ENCODE results near the gene CALCR. TPM values are rescaled to one million over a fixed set of nuclear protein-coding genes. Genes with fewer than 3 reads are reported as not detected.

The CALCR gene
- total RNA-seq, 2 donors from 2014 or later, result not detected

- TF ChIP-seq CTCF (IDR thresholded peaks at IDR 0.05), result no peak
Observed at GRCh38 chr7:93402944-93403343, 171.6 kb downstream of the CALCR start.

GRCh38 chr7:93399642-93400041, 174.9 kb downstream of the CALCR start:
- Histone ChIP-seq H3K36me3 (no peaks in the 10 kb centered on the region), H3K9me3 (no peaks in the 10 kb centered on the region), H3K27ac (no peak overlapping the region), H3K27me3 (replicated peaks; ENCODE audit: insufficient read depth) (no peaks in the 10 kb centered on the region), H3K4me1 (ENCODE audit: control insufficient read depth in 1 of 2, low read depth in 2 of 2) (no peaks in the 10 kb centered on the region), H3K4me3 (no peak overlapping the region)
- no peak for ATAC-seq (ENCODE audit: insufficient number of reproducible peaks, low FRiP score, low read depth)
- TF ChIP-seq CTCF (IDR thresholded peaks at IDR 0.05), result no peak
- no peak for DNase-seq (ENCODE audit: low spot score)

More at GRCh38 chr7:93402944-93403343, 171.6 kb downstream of the CALCR start:
- ATAC-seq (ENCODE audit: insufficient number of reproducible peaks, low FRiP score, low read depth), result no peak
- Histone ChIP-seq H3K36me3 (no peaks in the 10 kb centered on the region), H3K4me1 (ENCODE audit: control insufficient read depth in 1 of 2, low read depth in 2 of 2) (no peaks in the 10 kb centered on the region), H3K4me3 (no peak overlapping the region), H3K27me3 (replicated peaks; ENCODE audit: insufficient read depth) (no peaks in the 10 kb centered on the region), H3K27ac (no peak overlapping the region), H3K9me3 (peaks cover 6% of the 10 kb centered on the region)
- no peak for DNase-seq (ENCODE audit: low spot score)

GRCh38 chr7:93392984-93393383, 181.5 kb downstream of the CALCR start:
- ATAC-seq (ENCODE audit: insufficient number of reproducible peaks, low FRiP score, low read depth) (no peak), DNase-seq (ENCODE audit: low spot score) (no peak)
- H3K4me1 ChIP-seq (ENCODE audit: control insufficient read depth in 1 of 2, low read depth in 2 of 2), result no peaks in the 10 kb centered on the region
- no peaks in the 10 kb centered on the region for H3K36me3 ChIP-seq
- no peaks in the 10 kb centered on the region for H3K27me3 ChIP-seq (replicated peaks; ENCODE audit: insufficient read depth)
- TF ChIP-seq CTCF (IDR thresholded peaks at IDR 0.05), result no peak
- H3K27ac ChIP-seq, result no peak overlapping the region
- H3K4me3 ChIP-seq, result no peak overlapping the region
- no peaks in the 10 kb centered on the region for H3K9me3 ChIP-seq

- Histone ChIP-seq H3K4me3 (no peak overlapping the region), H3K27ac (no peak overlapping the region), H3K36me3 (no peaks in the 10 kb centered on the region), H3K9me3 (no peaks in the 10 kb centered on the region), H3K27me3 (replicated peaks; ENCODE audit: insufficient read depth) (no peaks in the 10 kb centered on the region), H3K4me1 (ENCODE audit: control insufficient read depth in 1 of 2, low read depth in 2 of 2) (no peaks in the 10 kb centered on the region)
- ATAC-seq (ENCODE audit: insufficient number of reproducible peaks, low FRiP score, low read depth) (no peak), DNase-seq (ENCODE audit: low spot score) (no peak)
- TF ChIP-seq CTCF (IDR thresholded peaks at IDR 0.05), result no peak
Observed at GRCh38 chr7:93390660-93391059, 183.9 kb downstream of the CALCR start.

- Histone ChIP-seq H3K27ac (no peak overlapping the region), H3K27me3 (replicated peaks; ENCODE audit: insufficient read depth) (no peaks in the 10 kb centered on the region), H3K9me3 (no peaks in the 10 kb centered on the region), H3K36me3 (no peaks in the 10 kb centered on the region), H3K4me1 (ENCODE audit: control insufficient read depth in 1 of 2, low read depth in 2 of 2) (no peaks in the 10 kb centered on the region), H3K4me3 (no peak overlapping the region)
- DNase-seq (ENCODE audit: low spot score) (no peak), ATAC-seq (ENCODE audit: insufficient number of reproducible peaks, low FRiP score, low read depth) (no peak)
- TF ChIP-seq CTCF (IDR thresholded peaks at IDR 0.05), result no peak
Observed at GRCh38 chr7:93382362-93382761, 192.2 kb downstream of the CALCR start.
